Activated CD4-positive, CD25-positive, alpha-beta regulatory T cell (primary cell): ENCODE measurements around the gene CSRNP3.

Source experiments
- DNase-seq, 4 experiments: peaks; one replicate each; lab custom pipeline; 2025; lab: John Stamatoyannopoulos, UW

The CSRNP3 gene

DNA sequence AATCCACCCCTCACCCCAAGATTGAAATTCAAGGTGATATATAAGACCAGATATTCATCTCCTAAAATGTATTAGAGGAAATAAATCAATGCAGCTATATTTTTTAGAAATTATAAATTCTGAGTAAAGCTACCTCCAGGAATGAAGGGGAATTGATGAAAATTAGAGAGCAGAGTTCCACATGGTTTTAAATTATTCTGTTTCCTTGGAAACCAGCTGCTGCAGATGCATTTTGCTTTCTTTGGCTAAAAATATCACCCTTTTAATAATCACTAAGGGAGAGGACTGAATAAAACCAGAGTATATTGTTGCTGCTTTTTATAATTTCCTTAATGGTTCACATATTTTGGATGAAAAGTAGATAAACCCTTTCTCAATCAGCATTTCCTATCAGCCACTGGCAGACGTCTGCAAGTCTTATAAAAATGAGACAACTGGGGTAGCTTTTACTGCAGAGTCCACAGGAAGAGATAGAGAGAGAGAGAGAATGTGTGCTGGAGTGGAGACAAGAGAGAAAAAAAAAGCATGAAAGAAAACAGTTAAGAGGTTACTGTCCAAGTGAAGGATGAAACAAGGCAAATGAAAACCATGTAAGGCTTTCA is 2.0 kb downstream of the CSRNP3 start:
- DNase-seq = no peak

DNA sequence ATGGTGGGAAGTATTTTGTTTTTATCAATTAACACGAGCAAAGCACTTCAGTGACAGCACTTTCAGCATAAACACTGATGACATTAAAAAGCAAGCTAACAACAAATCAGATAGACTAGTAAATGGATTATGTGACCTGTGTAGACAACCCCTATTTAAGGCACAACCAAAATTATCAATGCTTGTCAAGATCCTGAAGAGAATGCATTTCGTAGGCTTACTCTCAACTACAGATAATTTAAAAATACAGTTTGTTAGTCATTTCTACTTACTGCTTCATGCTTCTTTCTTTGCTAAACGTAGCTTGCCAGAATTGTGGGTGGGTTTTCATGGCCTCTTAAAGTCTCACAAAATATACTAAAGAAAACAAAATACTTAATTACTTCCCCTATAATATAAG is 3.4 kb downstream of the CSRNP3 start:
- no peak for DNase-seq

DNA sequence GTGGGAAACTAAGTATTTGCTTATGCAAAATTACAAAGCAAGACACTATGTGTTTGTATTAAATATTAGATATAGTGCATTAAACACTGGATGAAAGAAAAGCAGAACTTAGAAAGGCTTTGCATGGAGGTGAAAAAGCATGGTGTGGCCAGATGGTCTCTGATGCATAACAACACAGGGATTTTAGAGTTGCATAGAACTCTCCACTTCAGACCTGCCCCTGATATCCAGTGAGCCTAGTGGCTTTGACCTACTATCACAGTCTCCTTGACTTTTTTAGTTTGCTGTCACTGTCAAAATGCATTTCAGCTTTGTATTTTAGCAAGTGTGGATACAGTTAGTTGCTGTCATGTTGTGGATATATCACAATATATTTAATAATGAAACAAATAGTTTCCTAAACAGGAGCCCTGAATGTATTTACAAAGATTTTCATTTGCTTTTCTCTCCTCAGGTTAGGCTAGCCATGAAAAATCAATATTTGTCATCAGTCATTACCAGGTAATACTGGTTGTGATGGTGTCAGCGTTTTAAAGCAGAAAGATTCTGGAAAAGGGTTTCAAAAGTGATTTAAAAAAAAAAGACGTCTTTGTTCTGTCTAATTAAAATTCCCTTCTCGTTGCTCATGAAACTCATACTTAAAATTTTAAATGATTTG is 5.2 kb downstream of the CSRNP3 start:
- no peak for DNase-seq

GRCh38 chr2:165475277-165476004 is 5.9 kb downstream of the CSRNP3 start:
- DNase-seq = no peak

DNA sequence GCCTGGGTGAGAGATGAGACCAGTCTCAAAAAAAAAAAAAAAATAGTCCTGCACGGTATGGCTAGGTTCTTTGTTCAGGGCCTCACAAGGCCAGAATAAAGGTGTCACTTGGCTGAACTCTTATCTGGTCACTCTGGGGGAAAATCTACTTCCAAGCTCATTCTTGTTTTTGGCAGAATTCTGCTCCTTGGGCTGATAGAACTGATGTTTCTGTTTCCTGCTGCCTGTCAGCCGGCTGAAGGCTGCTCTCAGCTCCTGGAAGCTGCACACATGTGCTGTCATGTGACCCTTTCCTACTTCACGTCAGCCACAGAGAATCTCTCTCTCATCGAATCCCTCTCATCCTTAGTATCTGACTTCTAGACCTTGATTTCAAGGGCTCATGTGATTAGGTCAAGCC is 10.4 kb downstream of the CSRNP3 start:
- DNase-seq = no peak

GRCh38 chr2:165494573-165494972 is 25.1 kb downstream of the CSRNP3 start:
- DNase-seq = no peak

DNA sequence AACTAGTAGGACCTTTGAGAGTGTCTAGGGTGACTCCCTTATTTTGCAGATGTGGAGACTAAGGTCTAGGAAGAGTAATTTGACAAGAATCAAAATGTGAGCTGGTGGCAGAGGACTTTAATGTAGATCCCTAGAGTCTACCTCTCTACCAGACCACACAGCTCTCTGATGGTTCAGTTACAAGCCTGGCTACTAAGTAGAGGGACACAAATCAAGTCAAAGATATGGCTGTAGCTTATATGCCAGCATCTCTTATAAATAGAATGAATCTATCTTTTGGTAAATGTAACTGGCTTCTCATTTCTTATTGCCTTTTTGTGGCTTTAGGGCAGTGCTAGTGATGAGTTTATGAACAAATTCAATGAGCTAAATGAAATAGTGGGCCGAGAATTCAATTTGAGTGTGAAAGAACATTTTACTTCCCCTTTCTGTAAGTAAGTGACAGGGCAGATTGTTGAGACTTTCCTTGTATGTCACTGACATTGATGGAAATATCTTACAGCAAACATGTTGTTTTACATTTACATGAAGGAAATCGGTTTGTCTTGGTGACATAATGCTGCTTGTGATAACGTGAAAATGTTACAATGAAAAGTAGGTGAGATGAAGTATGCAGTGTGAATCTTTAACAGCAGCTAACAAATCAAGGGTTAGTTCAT is 28.3 kb downstream of the CSRNP3 start:
- DNase-seq = no peak

DNA sequence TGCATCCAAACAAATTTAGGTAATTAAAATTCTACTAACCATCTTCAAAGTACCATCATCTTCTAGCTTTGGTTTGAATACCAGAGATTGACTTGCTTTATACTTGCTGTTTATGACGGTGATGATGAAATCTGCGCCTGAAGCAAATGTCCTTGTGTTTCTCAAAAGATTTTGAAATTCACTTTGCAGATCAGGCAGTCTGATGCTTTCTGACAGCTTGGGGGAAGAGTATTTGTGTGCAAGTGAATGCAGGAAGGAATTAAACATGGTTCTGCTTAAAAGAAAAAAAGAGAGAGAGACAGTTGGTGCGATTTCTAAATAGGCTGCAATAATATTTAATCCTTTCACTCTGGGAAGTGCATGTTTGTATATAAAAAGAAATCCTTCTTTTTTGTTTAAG is 29.6 kb downstream of the CSRNP3 start:
- no peak for DNase-seq

DNA sequence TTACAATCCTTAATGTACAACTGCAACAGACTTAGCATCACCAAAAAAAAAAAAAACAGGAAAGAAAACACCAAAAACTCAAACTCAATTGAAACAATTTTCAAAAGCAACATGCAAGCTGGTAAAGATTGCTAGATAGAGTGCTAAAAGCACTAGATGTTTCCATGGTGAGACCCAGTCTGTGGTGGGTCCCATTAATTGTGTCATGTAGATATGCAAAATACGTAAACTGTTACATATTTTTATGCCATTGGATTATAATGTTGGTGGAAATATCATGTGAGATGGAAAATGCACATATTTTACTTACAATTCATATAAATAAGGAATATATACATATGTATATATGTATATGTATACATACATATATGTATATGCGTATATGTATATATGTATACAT is 30.5 kb downstream of the CSRNP3 start:
- DNase-seq = no peak

- DNase-seq = no peak
Measured at GRCh38 chr2:165500816-165501215, 31.3 kb downstream of the CSRNP3 start.

DNA sequence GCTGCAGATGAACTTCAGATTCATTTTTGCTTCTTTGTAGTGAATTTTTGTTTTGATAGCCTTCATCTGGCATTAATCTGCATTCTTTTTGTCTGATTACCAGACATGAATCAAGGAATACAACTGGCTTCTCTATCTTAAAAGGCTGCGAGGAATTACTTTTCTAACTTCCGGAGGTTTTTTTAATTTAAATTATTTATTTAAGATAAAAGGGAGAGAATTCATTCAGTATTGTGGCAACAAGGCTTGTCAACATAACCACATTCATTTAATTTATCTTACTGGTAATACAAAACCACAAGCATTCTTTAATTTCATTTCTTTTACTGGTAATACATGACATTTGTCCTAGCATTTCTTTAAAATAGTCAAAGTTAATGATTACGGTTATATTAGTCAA is 36.0 kb downstream of the CSRNP3 start:
- no peak for DNase-seq

- DNase-seq = no peak
Measured at GRCh38 chr2:165508927-165509326, 39.4 kb downstream of the CSRNP3 start.

- no peak for DNase-seq
Measured at GRCh38 chr2:165513479-165513878, 44.0 kb downstream of the CSRNP3 start.

GRCh38 chr2:165518611-165519010 is 49.1 kb downstream of the CSRNP3 start:
- no peak for DNase-seq

- no peak for DNase-seq
Measured at GRCh38 chr2:165522719-165523118, 53.2 kb downstream of the CSRNP3 start.

DNA sequence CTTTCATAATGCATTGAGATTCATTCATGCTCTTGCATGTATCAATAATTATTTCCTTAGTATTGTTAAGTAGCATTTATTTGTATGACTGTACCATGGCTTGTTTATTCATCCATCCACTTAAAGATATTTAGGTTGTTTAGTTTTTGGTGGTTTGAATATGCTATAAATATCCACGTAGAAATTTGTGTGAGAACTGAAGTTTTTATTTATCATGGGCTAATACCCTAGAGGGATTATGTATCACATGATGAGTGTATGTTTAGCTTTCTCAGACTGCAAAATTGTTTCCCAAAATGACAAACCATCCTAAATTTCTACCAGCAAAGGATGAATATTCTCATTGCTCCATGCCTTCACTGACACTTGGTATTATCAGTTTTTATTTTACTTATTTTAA is 55.2 kb downstream of the CSRNP3 start:
- no peak for DNase-seq

GRCh38 chr2:165528691-165529090 is 59.2 kb downstream of the CSRNP3 start:
- no peak for DNase-seq

GRCh38 chr2:165529130-165529529 is 59.6 kb downstream of the CSRNP3 start:
- DNase-seq = no peak

DNA sequence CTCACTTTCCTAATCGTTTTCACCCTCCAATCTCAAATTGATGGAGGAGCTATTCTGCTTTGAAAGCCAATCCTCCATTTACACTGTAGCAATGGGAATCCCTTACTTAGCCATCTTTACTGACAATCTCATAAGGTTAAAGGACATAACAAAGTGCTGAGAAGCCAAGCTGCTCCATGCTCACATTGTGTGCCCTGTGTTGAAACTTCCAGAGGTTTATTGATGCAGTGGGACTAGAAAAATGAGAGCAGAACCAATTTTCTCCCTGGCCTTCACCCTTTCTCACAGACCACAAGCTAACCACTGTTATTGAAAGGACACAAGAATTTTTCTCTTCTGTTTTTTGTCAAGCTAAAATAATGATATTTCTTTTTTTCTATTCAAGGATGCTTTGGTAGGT is 63.8 kb downstream of the CSRNP3 start:
- DNase-seq = no peak

DNA sequence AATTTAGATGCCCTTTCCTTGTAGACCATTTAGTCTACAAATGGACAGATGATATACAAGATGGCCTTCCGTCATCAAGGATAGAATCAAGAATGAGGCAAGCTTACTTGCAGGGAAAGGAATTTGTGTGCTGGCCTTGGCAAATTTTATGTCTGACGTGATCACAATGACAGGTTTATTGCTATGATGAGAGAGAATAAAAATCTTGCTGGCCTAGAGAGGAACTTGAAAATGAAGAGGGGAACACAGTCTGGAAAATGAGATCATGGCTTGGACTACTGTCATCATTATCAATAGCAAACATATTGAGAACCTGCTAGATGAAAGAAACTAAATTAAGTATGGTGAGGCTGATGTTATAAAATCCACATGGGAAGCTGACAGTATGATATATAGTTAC is 66.0 kb downstream of the CSRNP3 start:
- no peak for DNase-seq

DNA sequence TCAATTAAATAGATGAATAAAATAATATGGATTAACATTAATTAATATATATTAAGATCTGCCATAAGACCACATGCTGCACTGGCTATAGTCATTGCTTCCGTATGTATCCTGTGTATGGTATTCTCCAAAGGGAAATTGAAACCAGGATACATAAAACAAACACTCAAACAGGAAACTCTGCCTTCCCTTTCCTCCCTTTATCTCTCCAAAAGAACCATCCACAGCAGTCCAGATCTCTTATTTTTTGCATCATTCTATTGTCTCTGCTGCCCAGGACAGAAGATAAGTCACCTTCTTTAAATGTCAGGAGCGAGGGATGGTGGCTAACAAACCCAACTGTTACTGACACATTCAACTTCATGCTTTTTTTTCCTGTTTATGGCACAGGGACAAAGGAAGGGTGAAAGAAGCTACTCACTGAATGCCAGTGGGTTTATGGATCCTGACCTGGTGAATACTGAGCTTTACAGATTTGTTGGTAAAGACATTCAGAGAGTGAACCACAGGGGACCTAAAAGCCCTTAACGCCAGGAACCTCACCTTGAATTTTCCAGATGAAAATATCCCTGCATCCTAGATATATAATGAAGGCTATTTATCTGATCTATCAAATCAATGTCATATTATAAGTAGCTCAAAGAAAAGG is 67.5 kb downstream of the CSRNP3 start:
- DNase-seq = no peak

GRCh38 chr2:165539985-165540384 is 70.5 kb downstream of the CSRNP3 start:
- DNase-seq = no peak
